ENCODE results near the gene LY6G6D. TPM values are rescaled to one million over a fixed set of nuclear protein-coding genes. Genes with fewer than 3 reads are reported as not detected.

Gene LY6G6D
- total RNA-seq, 1 donor from 2014 or later, result not detected

DNA sequence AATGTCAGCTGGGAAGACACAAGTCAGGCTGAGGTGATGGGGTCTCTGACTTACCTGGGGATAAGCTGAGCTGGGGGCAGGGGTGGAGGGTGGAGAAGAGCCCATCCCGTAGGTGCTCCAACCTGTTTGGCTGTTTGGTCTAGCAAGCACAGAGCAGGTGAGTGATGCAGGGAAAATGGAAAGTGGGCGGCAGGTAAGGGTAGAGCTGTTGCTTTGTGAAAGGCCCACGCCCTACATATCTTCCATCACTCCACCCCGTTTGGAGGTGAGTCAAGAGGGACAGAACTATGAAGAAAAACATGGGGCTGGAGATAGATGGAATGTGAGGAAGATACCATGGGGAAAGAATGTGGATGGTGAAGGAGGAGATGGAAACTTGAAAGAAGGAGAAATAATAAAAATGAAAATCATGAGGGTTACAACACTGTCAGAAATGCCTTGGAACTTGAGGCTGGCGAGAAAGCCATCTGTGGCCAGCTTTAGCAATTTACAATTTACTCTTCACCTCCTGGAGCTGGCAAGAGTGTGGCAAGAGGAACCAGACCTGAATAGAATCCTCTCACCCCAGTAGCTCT lies 5.1 kb downstream of the LY6G6D start:
- no peak for DNase-seq

DNA sequence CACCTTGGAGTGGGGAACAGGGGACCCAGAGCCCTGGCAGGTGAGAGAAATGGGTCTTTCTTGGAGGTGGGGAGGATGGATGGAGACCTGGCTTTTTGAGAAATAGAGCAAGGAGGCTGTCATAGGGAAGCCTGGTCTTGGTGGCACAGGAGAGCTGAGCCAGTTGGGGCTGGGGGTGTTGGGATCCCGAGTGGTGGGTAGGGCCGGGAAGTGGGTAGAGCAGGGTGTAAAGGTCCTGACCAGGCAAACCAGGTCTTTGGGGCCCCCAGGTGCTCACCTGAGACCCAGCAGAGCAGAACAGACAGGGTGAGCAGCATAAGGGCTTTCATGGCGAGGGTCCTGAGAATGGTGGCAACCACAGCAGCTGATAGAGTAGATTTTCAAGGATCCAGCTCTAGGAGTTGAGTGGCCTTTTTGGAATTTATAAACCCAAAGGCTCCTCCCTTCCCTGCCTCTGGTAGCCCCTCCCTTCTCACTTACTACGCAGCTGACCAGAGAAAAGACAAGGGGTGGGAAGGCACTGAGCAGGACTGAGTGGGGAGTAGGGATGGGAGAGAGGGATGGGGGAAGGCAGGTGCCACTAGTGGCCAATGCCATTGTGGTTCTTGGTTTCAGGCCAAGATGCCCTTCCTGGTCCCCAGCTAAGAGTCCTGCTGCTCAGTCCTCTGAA lies 6.3 kb downstream of the LY6G6D start, which contains the start of gene LY6G6C:
LY6G6C (minus strand) TSS at position 396 of the 670 bp plus-strand sequence; CDS start at position 329, 67 bp downstream.
- DNase-seq, result no peak

DNA sequence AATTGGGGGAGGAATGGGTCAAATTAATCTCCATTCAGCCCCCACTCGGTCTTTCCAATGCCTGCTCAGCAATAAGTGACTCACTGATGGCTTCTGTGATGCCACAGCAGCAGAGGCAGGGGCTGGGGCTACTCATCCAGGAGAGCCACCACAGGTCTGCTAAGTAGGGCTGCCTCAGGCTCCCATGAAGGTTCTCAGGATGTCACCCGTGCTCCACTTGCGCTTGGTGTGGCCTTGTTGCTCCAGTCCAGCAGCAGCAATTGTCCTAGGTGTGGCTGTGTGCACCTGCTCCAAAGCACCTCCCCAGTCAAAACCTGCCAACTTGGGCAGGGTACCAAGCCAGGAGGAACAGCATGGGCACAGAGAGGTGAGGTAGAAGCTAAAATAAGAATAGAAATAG lies 7.0 kb downstream of the LY6G6D start:
- no peak for DNase-seq

DNA sequence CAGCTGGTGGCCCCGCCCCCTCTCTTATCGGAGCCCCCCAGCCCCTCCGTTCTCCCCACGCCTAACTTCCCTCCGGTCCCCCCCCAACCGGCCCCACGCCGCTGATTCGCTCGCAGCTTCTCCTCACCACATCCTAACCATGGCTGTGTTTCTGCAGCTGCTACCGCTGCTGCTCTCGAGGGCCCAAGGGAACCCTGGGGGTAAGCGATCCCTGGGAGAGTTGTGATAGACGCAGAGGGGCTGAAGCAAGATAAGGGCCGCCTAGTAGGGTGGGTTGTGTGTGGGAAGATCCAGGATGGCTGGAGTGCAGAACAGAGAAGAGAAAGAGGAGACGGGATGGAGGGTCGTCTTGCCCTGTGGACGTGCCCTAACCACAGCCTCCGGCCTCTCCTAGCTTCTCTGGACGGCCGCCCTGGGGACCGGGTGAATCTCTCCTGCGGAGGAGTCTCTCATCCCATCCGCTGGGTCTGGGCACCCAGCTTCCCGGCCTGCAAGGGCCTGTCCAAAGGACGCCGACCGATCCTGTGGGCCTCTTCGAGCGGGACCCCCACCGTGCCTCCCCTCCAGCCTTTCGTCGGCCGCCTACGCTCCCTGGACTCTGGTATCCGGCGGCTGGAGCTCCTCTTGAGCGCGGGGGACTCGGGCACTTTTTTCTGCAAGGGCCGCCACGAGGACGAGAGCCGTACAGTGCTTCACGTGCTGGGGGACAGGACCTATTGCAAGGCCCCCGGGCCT lies 8.3 kb downstream of the LY6G6D start, which contains the start of gene MPIG6B:
MPIG6B (plus strand) TSS at position 129 of the 735 bp plus-strand sequence; CDS start at position 140, 11 bp downstream.
- no peak for DNase-seq

DNA sequence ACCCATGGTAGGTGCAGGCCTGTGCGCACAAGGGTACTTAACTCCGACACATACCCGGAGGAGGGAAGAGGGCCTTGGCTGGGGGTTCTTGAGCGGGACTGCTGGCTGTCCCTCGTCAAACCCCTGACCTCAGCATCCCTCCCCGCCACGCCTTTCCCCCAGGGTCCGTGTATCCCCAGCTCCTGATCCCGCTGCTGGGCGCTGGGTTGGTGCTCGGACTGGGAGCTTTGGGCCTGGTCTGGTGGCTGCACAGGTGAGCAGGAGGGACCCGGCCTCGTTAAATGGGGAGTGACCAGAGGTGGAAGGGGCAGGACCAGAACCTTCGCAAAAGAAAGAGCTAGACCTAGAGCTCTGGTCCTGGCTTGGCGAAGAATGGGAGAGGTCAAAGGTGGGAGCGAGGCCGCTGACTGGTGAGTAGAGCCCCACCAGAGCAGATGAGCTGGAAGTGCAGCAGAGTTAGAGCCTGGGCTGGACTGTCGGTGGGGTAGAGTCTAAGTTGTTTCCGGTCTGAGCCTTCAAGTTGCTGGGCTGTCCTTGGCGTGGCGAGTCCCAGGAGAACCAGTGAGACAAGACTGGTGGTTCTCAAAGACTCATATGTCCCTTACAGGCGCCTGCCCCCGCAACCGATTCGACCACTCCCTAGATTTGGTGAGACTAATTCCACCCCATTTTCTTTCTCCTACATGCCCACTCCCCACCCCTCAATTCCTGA lies 9.0 kb downstream of the LY6G6D start:
- DNase-seq, result no peak

DNA sequence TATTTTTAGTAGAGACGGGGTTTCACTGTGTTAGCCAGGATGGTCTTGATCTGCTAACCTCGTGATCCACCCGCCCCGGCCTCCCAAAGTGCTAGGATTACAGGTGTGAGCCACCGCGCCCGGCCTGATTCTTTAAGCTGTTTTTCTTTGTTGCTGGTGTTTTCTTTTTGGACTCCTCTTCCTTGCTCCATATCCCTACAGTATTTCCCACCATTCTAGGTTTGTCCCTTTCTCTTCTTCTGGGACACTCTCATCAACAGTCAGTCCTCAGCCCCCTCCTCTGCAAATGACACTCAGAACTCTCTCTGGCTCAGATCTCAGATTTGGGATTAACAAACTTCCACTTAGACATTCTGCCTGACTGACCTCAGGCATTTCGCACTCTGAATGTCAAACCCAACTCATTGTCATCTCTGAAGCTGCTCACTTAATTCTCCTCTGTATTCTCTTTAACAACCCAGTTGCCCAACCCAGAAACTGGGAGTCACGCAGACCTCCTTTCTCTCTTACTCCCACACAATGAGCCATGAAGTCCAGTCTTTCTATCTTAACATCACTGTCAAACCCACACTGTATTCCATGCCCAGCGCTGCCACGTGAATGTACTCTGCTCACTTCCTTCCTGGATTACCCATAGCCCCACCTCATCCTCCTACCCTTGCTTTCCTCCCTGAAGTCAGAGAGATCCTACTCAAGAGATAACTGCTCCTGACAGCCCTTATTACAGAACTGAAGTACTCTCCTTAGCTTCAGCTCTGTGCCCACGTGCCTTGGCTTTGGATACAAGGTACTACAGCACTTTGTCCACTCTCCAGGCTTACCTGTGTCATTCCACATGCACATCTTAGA lies 10.6 kb downstream of the LY6G6D start:
- peak; percentile 62 for DNase-seq

DNA sequence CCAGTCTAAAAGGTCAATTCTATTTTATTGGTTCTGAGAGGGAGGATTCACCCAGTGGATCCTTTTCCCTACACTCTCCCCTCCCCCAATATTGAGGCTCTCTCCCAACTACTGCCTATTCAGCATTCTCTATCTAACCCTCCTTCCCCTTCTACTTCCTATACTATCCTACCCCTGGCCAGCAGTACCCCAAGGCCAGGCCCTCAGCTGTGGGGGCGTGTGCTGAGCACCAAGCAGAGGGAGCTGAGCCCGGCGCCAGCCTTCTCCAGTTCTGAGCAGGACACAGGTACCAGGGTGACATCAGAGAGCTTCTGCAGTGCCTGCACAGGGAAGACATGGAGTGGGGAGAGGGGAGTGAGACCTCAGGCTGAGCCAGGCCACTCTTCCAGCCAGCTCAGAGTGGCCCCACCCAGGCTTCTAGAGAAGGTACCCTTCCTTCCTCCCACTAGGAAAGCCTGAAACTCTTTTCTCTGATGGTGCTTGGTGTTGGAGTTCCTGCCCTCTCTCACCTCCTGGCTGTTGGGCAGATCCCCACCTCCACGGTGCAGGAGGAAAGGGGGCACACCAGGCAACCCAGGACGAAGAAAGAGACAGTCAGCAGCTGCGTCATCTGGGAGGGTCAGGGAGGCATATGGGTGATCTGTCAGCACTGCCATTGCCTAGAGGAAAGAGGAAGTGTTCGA lies 12.0 kb downstream of the LY6G6D start:
- no peak for DNase-seq

DNA sequence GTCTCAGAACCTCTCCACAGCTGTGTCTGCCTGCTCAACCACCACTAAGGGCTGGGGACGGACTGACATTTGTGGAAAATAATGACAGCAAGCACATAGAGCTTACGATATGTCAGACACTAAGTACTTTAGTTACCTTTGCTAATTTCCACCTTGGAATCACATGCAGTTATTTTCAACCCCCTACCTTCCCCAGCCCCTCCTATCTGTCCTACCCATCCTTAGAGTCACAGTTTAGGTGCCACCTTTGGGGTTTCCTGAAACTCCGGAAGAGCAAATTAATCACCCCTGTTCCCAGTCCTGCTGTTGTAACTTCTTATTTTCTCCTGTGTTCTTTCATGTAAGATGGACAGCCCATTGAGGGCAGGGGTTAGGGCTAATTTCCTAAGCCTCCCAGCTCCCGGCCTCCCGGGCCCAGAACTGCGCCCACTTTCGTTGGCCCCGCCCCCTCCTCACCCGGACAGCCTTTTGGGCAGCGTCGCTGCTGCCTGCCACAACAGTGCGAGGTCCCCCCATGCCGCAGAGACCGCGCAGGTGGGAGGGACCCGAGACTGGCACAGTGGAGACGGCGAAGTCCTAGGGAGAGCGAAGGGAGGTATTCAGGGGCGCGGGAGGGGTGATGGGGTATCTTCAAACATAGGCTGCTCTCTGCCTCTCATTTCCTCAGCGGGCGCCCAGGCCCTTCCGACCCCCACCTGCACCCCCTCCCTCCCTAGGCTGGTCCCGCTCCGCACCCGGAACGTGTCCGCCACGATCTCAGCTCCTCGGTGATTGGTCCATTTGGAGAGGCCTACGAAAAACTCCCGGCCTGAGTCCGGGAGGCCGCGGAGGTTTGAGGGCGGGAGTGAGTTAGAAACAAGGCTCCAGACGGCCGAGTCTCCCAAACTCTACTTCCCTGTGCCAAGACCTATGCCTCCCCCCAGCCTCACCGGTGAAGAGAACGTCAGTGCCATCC lies 12.8 kb downstream of the LY6G6D start:
- no peak for DNase-seq

DNA sequence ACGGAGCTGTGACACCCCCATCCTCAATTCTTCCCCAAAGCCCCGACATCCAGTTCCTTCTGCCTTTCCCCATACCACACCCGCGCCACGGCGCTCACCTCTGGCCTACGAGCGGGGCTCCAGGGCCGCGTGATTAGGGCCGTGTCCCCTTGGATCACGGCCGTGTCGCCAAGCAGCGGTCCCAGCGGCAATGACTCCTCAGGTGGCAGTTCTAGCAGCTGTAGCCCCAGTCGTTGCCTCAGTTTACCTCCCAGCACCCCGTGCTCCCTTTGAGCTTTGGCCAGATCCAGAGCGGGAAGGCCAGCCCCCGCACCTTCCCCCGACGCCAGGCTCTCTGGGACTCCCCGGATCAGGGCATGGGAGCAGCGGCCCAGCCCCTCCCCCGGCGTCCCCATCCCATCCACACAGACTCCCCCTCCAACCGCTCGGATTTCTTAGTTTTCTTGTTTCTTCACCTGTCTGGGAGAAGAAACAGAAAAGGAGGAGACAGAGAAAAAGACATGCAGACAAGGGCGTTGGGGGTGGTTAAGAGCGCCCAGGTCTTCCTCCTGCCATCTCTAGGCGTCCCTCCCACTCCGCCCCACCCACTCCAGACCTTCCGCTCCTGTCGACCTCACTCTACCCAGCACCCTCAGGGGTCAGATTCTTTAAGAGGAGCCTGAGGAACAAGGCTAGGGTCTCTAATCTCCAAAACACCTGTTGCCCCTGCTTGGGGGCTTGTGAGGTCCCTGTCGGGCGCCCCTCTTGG lies 13.8 kb downstream of the LY6G6D start, which contains the start of gene DDAH2:
DDAH2 (minus strand) TSS at position 533 of the 748 bp plus-strand sequence; CDS start at position 395, 138 bp downstream.
- DNase-seq, result no peak

DNA sequence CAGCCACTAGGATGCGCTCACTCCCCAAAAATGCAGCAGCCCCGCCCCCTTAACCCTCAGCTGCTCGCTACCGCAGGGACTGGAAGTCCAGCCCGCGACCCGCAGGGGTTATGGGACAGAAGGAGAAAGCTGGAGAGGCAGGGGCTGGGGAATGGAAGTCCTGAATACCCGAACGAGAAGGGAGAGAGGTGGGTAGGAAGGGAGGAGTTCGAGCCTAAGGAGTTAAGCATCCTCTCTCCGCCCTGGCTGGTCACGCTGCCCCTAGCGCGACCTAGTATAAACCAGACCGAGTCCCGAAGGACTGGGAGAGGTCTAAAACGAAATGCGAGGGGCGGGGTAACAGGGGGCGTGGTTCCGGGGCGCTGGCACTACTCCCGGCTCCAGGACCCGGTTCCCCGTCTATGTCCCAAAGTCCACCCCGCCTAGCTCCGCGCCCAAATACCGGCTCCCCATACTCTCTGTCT lies 14.4 kb downstream of the LY6G6D start:
- peak; percentile 93 for DNase-seq

DNA sequence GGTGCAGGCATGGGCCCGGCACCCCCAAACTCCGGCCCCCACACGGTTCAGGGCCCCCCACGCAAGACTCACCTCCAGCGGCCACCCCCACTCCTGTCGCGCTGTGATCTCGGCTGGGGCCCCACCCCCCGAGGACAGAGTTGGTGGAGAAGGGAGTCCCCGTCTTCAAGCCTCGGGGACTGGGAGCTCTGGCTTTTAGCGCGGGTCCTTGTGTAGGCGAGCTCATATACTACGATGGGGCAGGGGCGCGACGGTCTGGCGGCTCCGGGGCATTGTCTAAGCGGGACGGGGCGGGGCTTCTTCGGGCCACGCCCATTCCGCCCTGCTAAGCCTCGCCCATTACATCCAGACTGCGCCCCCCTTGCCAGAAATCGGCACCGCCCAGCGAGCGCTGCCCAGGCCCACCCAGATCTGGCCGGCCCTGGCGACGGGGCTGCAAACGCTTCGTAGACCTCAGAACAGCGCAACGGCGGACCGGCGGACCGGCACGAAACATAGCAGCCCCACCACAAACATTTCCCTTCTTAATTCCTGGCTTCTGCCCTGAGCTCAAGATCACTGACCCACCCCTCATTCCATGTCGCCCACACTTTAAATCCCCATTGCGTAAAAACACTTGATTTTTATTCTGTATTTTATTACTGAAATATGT lies 15.0 kb downstream of the LY6G6D start:
- DNase-seq, result peak; percentile 95

DNA sequence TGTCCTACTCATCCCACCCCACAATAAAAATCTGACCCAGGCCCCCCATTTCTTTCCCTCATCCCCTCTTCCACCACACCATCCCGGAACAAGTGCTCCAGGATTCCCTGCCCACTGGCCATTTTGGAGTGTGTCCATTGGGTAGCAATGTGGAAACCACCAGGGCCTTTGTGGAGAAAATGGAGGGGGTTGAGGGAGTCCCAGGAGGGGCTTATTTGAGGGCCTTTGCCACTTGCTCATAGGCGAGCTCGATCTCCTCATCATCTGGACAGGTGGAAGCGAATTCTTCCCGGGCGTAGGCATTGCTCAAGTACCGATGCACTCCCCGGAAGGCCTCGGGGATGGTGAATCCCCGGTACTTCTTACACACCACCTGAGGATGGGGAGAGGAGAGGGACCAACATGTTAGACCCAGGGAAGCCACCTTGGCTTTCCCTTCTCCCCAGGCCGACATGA lies 15.5 kb downstream of the LY6G6D start:
- no peak for DNase-seq

DNA sequence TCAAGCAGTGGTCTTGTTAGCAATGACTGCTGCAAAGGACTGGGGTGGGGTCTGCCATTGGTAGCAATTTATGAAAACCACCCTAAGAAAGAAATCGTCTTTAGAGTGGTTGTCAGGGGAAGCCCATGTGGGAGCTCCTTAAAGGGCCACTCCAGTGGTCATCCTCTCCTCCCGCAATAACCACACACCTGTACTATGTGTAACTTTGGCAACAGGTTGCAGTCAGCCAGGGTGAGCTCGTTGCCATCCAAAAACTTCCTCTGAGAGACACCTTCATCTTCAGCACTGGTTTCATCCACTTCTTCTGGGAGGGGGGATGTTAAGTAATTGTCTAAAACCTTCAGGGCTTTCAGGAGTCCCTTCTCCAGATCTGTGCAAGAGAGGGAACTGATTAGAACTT lies 16.9 kb downstream of the LY6G6D start:
- no peak for DNase-seq

DNA sequence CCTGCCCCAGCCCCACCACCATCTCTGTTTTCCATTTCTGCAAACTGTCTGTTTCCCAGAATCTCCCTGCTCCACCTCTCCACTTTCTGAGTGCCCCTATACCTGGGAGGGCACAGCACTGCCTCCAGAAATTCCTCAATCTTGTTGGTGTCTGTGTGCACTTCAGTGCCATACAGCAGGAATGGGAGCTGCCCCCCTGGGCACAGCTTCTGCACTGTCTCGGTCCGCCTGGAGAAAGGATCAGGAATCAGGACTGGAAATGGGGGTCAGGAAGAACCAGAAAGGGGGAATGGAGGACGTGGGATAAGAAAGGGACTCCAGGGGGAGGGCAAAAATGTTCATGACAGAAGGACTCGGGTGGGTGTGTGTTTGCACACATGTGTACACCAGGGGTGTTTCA lies 18.6 kb downstream of the LY6G6D start:
- no peak for DNase-seq

DNA sequence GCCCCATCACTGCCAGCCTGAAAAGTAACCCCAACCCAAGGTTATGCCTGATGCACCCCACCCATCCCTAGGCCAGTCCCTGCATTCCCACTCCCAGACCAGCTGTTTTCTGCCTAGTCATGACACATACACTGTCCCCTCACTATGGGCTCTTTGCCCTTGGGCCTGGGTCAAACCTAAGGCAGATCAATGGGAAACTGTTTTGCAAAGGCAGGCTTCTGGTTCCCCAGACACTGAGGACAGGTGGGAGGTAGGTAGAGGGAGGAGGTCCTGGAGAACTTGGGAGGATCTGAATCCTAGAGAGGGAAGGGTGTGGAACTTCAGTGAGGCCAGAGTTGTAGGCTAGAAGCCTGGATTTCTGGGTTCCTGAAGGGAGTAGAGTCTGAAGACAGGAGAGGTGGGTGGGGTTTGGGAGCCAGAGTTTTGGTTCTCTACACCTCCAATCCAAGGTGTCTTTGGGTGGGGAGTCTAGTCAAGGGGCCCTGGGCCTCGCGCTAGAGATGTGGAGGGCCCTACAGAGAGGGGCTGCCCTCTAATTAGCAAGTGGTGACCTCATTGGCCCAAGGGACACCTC lies 19.2 kb downstream of the LY6G6D start:
- DNase-seq, result no peak

DNA sequence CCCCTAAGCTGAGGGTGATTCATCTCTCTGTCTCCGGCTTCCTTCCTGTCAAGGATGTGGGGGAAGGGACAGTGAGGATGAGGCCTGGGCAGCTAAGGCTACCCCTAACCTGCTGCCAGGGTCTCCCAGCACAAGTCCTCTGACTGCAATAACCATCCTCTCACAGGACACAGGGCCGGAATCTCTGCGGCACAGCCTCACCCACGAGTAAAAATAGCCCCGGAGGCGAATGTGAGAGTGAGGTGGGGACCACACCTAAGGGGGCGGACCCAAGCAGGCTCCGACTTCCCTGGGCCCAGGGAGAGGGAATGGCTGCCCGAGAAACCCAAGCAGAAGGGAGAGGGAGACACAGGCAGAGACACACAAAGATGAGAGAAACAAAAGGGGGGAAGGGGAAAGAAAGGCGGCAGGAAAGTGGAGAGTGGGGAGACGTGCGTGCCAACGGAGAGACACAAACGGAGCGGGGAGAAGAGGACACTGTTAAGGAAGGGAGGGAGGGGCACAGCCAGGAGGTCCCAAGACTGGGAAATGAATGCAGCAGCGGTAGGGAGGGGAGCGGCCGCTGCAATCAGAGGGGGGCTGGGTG lies 19.8 kb downstream of the LY6G6D start:
- peak; percentile 88 for DNase-seq

DNA sequence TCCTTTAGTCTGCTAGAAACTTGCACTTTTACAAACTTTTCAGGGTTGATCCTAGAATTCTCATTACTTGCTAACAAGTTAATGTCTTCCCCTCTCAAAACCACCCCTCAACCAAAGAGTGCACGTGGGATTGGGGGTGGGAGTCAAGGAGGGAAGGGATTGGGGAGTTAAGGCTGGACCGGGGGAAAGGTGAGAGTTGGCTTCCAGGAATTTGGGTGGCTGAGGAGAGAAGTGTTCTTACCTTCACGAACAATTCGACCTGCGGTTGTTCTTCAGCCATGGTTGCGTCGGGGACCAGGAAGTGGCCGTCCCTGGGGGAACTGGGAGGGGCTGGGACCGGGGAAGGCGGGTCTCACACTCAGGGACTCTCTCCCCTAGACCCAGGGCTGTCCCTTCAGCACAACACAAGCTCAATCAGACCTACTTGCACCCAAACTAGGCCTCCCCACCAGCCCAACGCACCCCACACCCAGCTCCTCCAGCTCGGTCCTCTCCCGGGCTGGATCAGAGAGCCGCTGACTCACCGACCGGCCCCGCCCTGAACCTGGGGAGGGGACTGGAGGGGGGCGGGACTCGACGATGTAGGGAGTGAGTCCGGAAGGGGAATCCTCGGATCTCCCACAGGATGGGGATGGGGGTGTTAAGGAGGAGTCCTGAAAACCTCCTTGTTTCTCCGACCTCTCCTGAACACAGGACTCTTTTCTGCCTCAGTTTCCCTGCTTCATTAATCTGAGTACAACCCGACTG lies 21.0 kb downstream of the LY6G6D start, which contains the start of gene CLIC1:
CLIC1 (minus strand) TSS at position 510 of the 747 bp plus-strand sequence; CDS start at position 280, 230 bp downstream.
- DNase-seq, result peak; percentile 83

All from dermis blood vessel endothelial cell (primary cell).